Measurements from ENCODE around the gene BEST4.

The BEST4 gene

DNA sequence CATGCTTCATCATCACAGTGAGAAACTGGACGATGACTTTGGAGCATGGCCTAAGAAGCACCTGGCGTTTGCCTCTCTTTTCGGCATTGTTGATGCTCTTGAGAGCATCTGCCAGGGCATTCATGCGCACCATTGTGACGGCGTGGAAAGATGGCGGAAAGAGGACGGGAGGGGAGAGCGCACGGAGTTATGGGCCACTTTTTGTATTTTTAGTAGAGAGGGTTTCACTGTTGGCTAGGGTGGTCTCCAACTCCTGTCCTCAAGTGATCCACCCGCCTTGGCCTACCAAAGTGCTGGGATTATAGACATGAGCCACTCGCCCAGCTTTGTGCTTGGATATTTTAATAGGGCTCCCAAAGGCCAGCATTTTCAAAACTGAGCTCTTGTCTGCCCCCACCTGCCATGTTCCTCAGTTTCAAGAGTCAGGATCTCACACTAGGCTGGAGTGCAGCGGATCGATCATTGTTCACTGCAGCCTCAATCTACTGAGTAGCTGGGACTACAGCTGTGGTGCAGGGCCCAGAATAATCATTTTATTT lies 7.3 kb downstream of the BEST4 start:
- TF ChIP-seq, protein P1, sequence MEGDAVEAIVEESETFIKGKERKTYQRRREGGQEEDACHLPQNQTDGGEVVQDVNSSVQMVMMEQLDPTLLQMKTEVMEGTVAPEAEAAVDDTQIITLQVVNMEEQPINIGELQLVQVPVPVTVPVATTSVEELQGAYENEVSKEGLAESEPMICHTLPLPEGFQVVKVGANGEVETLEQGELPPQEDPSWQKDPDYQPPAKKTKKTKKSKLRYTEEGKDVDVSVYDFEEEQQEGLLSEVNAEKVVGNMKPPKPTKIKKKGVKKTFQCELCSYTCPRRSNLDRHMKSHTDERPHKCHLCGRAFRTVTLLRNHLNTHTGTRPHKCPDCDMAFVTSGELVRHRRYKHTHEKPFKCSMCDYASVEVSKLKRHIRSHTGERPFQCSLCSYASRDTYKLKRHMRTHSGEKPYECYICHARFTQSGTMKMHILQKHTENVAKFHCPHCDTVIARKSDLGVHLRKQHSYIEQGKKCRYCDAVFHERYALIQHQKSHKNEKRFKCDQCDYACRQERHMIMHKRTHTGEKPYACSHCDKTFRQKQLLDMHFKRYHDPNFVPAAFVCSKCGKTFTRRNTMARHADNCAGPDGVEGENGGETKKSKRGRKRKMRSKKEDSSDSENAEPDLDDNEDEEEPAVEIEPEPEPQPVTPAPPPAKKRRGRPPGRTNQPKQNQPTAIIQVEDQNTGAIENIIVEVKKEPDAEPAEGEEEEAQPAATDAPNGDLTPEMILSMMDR (IDR thresholded peaks at IDR 0.05; ENCODE audit: extremely low read depth, insufficient read depth, missing control alignments): no peak
- DNase-seq (ENCODE audit: low spot score): no peak
- in situ Hi-C loops (cut with MboI; ENCODE audit: low pct_unique_long_range_greater_than_20kb, low sequenced_read_pairs, unreplicated experiment): no loop called here

DNA sequence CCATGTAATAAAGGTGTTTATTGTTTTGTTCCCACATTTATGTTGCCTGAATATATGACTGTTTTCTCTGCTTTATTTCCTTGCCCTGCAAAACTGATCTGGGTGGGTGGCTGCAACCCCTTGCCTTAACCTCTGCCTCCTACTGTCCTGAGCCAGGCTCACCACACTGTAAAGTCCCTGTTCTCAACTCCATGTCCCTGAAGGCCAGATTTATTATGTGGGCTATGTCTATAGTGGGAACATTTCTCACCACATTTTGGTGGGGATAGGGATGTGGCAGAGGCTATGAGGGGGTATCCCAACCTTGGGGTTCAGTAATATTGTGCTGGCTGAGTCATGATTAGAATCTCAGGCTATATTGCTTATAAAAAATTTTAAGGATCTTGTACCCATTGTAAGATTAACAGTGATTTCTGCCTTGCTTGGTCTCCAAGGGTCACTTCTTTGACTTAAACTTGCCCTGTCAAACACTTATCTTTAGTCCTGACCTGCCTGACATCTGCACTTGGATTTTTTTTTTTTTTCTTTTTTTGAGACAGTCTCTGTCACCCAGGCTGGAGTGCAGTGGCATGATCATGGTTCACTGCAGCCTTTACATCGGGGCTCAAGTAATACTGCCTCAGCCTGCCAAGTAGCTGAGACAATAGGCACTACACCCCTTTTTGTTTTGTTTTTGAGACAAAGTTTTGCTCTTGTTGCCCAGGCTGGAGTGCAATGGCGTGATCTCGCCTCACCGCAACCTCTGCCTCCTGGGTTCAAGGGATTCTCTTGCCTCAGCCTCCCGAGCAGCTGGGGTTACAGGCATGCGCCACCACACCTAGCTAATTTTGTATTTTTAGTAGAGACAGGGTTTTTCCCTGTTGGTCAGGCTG lies 9.0 kb downstream of the BEST4 start:
- in situ Hi-C loops (cut with MboI; ENCODE audit: low pct_unique_long_range_greater_than_20kb, low sequenced_read_pairs, unreplicated experiment): no loop called here
- TF ChIP-seq, protein P1 (IDR thresholded peaks at IDR 0.05; ENCODE audit: extremely low read depth, insufficient read depth, missing control alignments): no peak
- DNase-seq (ENCODE audit: low spot score): no peak

DNA sequence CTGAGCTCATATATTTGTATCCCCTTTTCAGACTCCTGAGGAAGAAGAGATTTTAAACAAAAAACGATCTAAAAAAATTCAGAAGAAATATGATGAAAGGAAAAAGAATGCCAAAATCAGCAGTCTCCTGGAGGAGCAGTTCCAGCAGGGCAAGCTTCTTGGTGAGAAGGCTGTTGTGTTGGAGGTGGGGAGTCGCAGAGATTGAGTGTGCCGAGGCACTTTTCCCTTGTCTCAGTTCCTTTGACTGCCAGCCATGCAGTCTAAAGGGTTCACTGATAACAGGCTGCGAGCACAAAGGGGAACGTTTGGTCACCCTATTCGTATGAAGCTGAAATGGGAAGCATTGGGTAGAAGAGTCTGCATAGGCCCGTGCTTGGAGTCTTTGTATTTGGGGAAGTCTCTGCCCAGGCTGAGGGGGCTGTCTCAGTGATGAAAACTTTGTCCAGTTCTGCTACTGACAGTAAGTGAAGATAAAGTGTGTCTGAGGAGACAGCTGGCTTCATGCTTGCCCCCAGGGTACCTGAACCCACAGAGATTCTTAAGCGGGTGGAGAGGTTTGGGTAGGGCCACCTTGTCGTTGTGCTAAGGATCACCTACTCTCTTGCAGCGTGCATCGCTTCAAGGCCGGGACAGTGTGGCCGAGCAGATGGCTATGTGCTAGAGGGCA lies 9.9 kb downstream of the BEST4 start:
- TF ChIP-seq, protein P1 (IDR thresholded peaks at IDR 0.05; ENCODE audit: extremely low read depth, insufficient read depth, missing control alignments): no peak
- DNase-seq (ENCODE audit: low spot score): no peak
- in situ Hi-C loops (cut with MboI; ENCODE audit: low pct_unique_long_range_greater_than_20kb, low sequenced_read_pairs, unreplicated experiment): no loop called here

DNA sequence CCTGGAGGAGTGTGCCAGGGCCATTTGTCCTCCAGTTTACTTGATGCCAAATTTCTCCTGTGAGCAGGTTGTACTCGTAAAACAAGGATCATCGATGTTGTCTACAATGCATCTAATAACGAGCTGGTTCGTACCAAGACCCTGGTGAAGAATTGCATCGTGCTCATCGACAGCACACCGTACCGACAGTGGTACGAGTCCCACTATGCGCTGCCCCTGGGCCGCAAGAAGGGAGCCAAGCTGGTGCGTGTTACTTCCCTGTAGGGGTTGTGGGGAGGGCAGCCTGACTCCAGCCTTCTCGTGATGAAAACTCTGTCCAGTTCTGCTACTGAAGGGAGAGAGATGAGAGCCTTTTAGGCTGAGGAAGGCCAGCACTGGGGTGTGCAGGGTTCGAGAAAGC lies 10.4 kb downstream of the BEST4 start:
- TF ChIP-seq, protein P1 (IDR thresholded peaks at IDR 0.05; ENCODE audit: extremely low read depth, insufficient read depth, missing control alignments): no peak
- in situ Hi-C loops (cut with MboI; ENCODE audit: low pct_unique_long_range_greater_than_20kb, low sequenced_read_pairs, unreplicated experiment): no loop called here
- DNase-seq (ENCODE audit: low spot score): no peak

DNA sequence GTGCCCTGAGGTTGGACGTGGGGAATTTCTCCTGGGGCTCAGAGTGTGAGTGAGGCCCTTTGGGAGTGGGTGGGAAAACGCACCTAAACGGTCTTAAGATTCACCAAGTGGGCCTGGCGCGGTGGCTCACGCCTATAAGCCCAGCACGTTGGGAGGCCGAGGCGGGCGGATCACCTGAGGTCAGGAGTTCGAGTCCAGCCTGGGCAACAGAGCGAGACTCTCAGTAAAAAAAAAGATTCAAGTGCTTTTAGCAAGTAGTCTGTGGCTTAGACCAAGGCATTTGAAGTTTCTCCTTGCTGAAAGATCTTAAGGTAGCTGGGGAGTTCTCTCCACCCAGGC lies 11.3 kb downstream of the BEST4 start:
- no peak for DNase-seq (ENCODE audit: low spot score)
- in situ Hi-C loops (cut with MboI; ENCODE audit: low pct_unique_long_range_greater_than_20kb, low sequenced_read_pairs, unreplicated experiment): no loop called here
- TF ChIP-seq, protein P1 (IDR thresholded peaks at IDR 0.05; ENCODE audit: extremely low read depth, insufficient read depth, missing control alignments): no peak

DNA sequence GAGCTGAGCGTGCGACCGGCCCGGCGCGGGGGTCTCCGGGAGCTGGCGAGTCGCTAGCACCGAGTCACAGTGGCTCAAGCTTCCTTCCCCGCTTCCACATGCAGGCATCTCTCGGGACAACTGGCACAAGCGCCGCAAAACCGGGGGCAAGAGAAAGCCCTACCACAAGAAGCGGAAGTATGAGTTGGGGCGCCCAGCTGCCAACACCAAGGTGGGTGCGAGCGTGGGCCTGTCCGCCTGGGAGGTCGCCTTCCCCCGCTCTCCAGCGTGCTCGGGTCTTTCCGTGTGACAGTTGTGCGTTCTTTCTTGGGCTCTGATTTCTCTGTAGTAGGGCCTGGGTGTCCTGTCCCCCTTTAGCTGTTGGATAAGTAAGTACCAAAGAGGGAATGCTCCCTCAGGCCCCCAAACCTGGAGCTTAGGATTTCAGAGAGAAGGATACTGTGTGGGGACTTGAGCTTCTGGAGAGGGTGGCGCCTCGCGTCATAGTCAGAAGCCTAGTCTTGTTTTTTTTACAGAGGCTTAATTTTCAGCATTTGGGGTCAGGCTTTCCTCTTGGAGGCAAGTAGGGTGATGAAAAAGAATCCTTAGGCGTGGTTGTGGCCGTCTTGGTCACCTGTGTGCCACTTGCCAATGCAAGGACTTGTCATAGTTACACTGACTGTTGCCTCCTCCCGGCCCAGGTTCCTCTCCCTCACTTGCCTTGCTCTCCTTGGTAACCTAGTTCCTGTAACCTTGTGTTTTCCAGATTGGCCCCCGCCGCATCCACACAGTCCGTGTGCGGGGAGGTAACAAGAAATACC lies 11.8 kb downstream of the BEST4 start:
- DNase-seq (ENCODE audit: low spot score): no peak
- in situ Hi-C loops (cut with MboI; ENCODE audit: low pct_unique_long_range_greater_than_20kb, low sequenced_read_pairs, unreplicated experiment): no loop called here

More for the DNA sequence above, 11.8 kb downstream of the BEST4 start:
- TF ChIP-seq, protein P1 (IDR thresholded peaks at IDR 0.05; ENCODE audit: extremely low read depth, insufficient read depth, missing control alignments): no peak
